Uterus (tissue), 4 donors: ENCODE results near the gene MARCHF5. TPM values are rescaled to one million over a fixed set of nuclear protein-coding genes. Genes with fewer than 3 reads are reported as not detected.

Source experiments
- DNase-seq, 2 donors: peaks; one replicate each; pipeline ENCODE4 v3.0.0-alpha.2; 2019 to 2020
- H3K27ac ChIP-seq, 2 donors: fragments of 200-600 bp; sonication (generic); 1 replicate in 1 of 2; 2 replicates in 1 of 2; pipeline ENCODE4 v1.5.1; 2016 to 2018
- H3K27me3 ChIP-seq, 2 donors: fragments of 200-600 bp; sonication (generic); one replicate each; pipeline ENCODE4 v1.5.1; 2018 to 2019; ENCODE audit warnings: control low read depth in 1 of 2
- H3K36me3 ChIP-seq, 2 donors: fragments of 200-600 bp; sonication (generic); one replicate each; pipeline ENCODE4 v1.5.1; 2019; ENCODE audit warnings: control low read depth in 1 of 2
- H3K4me1 ChIP-seq, 2 donors: fragments of 200-600 bp; sonication (generic); one replicate each; pipeline ENCODE4 v1.5.1; 2018 to 2019; ENCODE audit warnings: control low read depth in 1 of 2
- H3K4me3 ChIP-seq, 2 donors: fragments of 200-600 bp; sonication (generic); 1 replicate in 1 of 2; 2 replicates in 1 of 2; pipeline ENCODE4 v1.5.1; 2018 to 2019; ENCODE audit warnings: mild to moderate bottlenecking in 1 of 2
- H3K9me3 ChIP-seq, 2 donors: fragments of 200-600 bp; sonication (generic); one replicate each; pipeline ENCODE4 v1.5.1; 2019; ENCODE audit warnings: control low read depth in 1 of 2
- POLR2A ChIP-seq, 2 donors: fragments of 450-650 bp; IDR thresholded peaks; one replicate each; pipeline ENCODE4 v1.6.1; 2016; ENCODE audit warnings: antibody characterized with exemption in 2 of 2, mild to moderate bottlenecking in 1 of 2, moderate library complexity in 1 of 2
- intact Hi-C: fragments of 100-400 bp; cut with DNase I; formaldehyde crosslinking; loops from one replicate; pipeline ENCODE4 v1.15.1; 2023; ENCODE audit warnings: low total_unique reads
- total RNA-seq, 4 donors: library from RNA; depleted of rRNA in 3 of 4; stranded (reverse); fragments of >200 nt in 3 of 4; gene quantifications; one replicate each; pipeline versions ENCODE4 v1.1.0 to v1.2.4, GENCODE V29; 2014 to 2023
- TF ChIP-seq, protein P1 (sequence below), 4 experiments: fragments of 200-600 bp in 2 of 4; fragments of 450-650 bp in 2 of 4; sonication (generic) in 2 of 4; IDR thresholded peaks; one replicate each; pipeline ENCODE4 v1.5.1; 2016 to 2019; ENCODE audit warnings: antibody characterized with exemption in 4 of 4, mild to moderate bottlenecking in 2 of 4, moderate library complexity in 1 of 4
- donor health status: DM: yes; HTN: yes; CAD: no.

MARCHF5 gene
- total RNA-seq, 4 donors from 2014 or later, result 2.8 to 43.7 (median 22.9) TPM

GRCh38 chr10:92304061-92304460, 13.1 kb downstream of the MARCHF5 start:
- no peaks in the 10 kb centered on the region for H3K36me3 ChIP-seq
- H3K9me3 ChIP-seq, result no peaks in the 10 kb centered on the region
- TF ChIP-seq POLR2A (IDR thresholded peaks at IDR 0.05), result no peak
- TF ChIP-seq, protein P1, sequence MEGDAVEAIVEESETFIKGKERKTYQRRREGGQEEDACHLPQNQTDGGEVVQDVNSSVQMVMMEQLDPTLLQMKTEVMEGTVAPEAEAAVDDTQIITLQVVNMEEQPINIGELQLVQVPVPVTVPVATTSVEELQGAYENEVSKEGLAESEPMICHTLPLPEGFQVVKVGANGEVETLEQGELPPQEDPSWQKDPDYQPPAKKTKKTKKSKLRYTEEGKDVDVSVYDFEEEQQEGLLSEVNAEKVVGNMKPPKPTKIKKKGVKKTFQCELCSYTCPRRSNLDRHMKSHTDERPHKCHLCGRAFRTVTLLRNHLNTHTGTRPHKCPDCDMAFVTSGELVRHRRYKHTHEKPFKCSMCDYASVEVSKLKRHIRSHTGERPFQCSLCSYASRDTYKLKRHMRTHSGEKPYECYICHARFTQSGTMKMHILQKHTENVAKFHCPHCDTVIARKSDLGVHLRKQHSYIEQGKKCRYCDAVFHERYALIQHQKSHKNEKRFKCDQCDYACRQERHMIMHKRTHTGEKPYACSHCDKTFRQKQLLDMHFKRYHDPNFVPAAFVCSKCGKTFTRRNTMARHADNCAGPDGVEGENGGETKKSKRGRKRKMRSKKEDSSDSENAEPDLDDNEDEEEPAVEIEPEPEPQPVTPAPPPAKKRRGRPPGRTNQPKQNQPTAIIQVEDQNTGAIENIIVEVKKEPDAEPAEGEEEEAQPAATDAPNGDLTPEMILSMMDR (IDR thresholded peaks at IDR 0.05), result no peak
- H3K4me1 ChIP-seq, result no peaks in the 10 kb centered on the region
- no peaks in the 10 kb centered on the region for H3K27me3 ChIP-seq
- intact Hi-C loops, result no loop called here
- DNase-seq, result no peak
- H3K27ac ChIP-seq, result no peak overlapping the region
- H3K4me3 ChIP-seq, result no peak overlapping the region

DNA sequence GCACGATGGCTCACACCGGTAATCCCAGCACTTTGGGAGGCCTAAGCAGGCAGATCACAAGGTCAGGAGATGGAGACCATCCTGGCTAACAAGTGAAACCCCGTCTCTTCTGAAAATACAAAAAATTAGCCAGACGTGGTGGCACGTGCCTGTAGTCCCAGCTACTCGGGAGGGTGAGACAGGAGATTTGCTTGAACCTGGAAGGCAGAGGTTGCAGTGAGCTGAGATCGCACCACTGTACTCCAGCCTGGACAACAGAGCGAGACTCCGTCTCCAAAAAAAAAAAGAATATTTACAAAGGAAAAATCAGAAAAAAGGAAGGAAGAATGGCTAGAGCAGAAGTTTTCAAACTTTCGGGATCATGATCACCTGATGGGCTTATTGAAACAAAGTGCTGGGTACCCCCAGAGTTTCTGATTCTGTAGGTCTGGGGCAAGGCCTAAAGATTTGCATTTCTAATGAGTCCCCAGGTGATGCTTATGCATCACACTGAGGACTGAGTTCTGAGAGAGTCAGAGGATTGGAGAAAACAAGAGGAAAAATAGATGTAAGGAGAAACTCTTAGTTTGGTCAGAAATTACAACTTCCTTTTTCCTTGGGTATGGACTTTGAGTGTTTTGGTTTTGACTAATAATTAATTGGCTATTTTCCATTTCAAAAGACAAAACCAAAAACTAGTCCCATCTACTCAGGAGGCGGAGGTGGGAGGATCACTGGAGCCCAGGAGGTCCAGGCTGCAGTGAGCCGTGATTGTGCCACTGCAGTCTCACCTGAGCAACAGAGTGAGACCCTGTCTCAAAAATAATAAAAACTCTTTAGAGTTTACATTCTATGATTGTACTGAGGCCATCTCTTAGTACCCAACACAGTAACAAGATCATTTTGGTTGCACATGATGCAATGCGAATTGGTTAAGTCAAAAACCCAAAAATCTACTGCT, 14.4 kb downstream of the MARCHF5 start:
- no peak for TF ChIP-seq POLR2A (IDR thresholded peaks at IDR 0.05)
- TF ChIP-seq, protein P1 (IDR thresholded peaks at IDR 0.05), result no peak
- Histone ChIP-seq H3K9me3 (no peaks in the 10 kb centered on the region), H3K27ac (no peak overlapping the region), H3K4me1 (no peaks in the 10 kb centered on the region), H3K36me3 (no peaks in the 10 kb centered on the region), H3K4me3 (no peak overlapping the region), H3K27me3 (no peaks in the 10 kb centered on the region)
- DNase-seq, result no peak
- intact Hi-C loops, result no loop called here

DNA sequence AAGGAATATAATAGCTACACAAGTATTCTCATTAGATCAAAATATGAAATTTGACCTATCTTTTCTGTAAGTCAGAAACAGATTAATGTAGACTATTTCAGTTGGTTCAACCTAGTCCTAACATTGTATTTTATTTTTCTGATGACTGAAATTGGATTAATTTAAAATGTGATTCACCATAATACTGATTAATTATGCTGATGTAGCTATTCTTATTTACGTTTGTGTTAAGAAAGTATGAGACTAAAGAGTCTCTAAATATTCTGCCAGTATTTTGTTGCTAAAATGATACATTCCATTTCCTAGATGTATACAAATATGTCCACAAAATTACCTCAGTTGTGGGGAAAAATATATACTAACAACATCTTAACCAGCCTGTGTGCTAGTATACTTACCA, 18.3 kb downstream of the MARCHF5 start:
- H3K27me3 ChIP-seq, result no peaks in the 10 kb centered on the region
- no peaks in the 10 kb centered on the region for H3K4me1 ChIP-seq
- no peak overlapping the region for H3K27ac ChIP-seq
- no peak overlapping the region for H3K4me3 ChIP-seq
- TF ChIP-seq, protein P1 (IDR thresholded peaks at IDR 0.05), result no peak
- no peak for TF ChIP-seq POLR2A (IDR thresholded peaks at IDR 0.05)
- no peaks in the 10 kb centered on the region for H3K9me3 ChIP-seq
- intact Hi-C loops, result no loop called here
- no peak for DNase-seq
- no peaks in the 10 kb centered on the region for H3K36me3 ChIP-seq

DNA sequence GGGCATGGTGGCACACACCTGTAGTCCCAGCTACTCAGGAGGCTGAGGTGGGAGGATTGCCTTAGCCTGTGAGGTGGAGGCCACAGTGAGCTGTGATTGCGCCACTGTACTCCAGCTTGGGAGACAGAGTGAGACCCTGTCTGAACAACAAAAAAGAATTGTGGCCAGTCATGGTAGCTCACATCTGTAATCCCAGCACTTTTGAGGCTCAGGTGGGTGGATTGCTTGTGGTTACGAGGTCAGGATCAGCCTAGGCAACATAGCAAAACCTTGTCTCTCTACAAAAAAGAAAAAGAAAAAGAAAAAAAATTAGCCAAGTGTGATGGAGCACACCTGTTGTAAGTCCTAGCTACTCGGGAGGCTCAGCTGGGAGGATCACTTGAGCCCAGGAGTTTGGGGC, 22.8 kb downstream of the MARCHF5 start:
- Histone ChIP-seq H3K4me3 (no peak overlapping the region), H3K27me3 (no peaks in the 10 kb centered on the region), H3K36me3 (no peaks in the 10 kb centered on the region), H3K4me1 (no peaks in the 10 kb centered on the region), H3K27ac (no peak overlapping the region), H3K9me3 (no peaks in the 10 kb centered on the region)
- DNase-seq, result no peak
- TF ChIP-seq, protein P1 (IDR thresholded peaks at IDR 0.05), result no peak
- TF ChIP-seq POLR2A (IDR thresholded peaks at IDR 0.05), result no peak
- intact Hi-C loops, result no loop called here

DNA sequence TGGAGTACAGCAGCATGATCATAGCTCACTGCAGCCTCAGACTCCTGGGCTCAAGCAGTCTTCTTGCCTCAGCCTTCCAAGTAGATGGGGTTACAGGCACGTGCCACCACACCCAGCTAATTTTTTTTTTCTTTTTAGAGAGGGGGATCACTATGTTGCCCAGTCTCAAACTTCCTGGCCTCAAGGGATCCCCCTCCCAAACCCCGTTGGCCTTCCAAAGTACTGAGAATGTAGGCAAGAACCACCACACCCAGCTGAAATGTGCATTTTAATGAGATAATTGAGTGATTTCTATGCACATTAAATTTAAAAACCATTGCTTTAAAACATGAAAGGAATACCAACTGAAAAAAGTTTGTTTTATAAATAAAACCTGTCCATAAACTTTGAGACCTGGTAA, 25.6 kb downstream of the MARCHF5 start:
- Histone ChIP-seq H3K27me3 (no peaks in the 10 kb centered on the region), H3K4me3 (no peak overlapping the region), H3K4me1 (no peaks in the 10 kb centered on the region), H3K36me3 (no peaks in the 10 kb centered on the region), H3K9me3 (no peaks in the 10 kb centered on the region), H3K27ac (no peak overlapping the region)
- no peak for DNase-seq
- TF ChIP-seq, protein P1 (IDR thresholded peaks at IDR 0.05), result no peak
- TF ChIP-seq POLR2A (IDR thresholded peaks at IDR 0.05), result no peak
- intact Hi-C loops, result no loop called here
